OCI-LY7 (cell line): Measurements from ENCODE around the gene HJV. TPM values are rescaled to one million over a fixed set of nuclear protein-coding genes. Genes with fewer than 3 reads are reported as not detected.
A peak's percentile ranks its signal among the peaks of the same experiment; 100 is the strongest.
"Not testable (repeated sequence)": the region's sequence is repeated elsewhere in the genome, so short reads cannot be mapped to it uniquely, and the experiment has no call there.

Experiments
- BruUV-seq: library from RNA; stranded (reverse); fragments of 400-500 nt; replicated peaks from 2 replicates; lab custom pipeline; 2021; lab: Mats Ljungman, UMichigan
- CTCF ChIA-PET: fragments of 300-600 bp; sonication (Branson Sonifier 250); formaldehyde crosslinking; loops from one replicate; lab custom pipeline; 2022; ENCODE audit warnings: antibody characterized with exemption; ENCODE audit not compliant: unreplicated experiment; lab: Charles Lee
- POLR2A ChIA-PET: fragments of 300-600 bp; sonication (Branson Sonifier 250); formaldehyde crosslinking; loops from one replicate; lab custom pipeline; 2022; ENCODE audit warnings: antibody characterized with exemption; lab: Charles Lee
- DNase-seq: peaks from one replicate; pipeline ENCODE4 v3.0.0-alpha.2; 2015; ENCODE audit warnings: low spot score
- H2AFZ ChIP-seq: fragments of 200-600 bp; sonication (generic), shearing (Covaris generic); 2 replicates; pipeline ENCODE4 v1.6.1; 2014; ENCODE audit warnings: mild to moderate bottlenecking, antibody characterized with exemption, low read length, moderate library complexity
- H3K27ac ChIP-seq: fragments of 200-600 bp; sonication (generic); 2 replicates; pipeline ENCODE4 v1.5.1; 2014; ENCODE audit warnings: mixed run types, low read depth, mild to moderate bottlenecking, moderate library complexity, low read length, inconsistent platforms; ENCODE audit not compliant: poor library complexity, severe bottlenecking
- H3K36me3 ChIP-seq: fragments of 200-600 bp; sonication (generic); 2 replicates; pipeline ENCODE4 v1.6.1; 2014; ENCODE audit warnings: mild to moderate bottlenecking, antibody characterized with exemption, low read length, moderate library complexity, mixed read lengths; ENCODE audit not compliant: insufficient read depth
- H3K4me1 ChIP-seq: fragments of 200-600 bp; sonication (generic); 2 replicates; pipeline ENCODE4 v1.5.1; 2014; ENCODE audit warnings: mild to moderate bottlenecking, low read length; ENCODE audit not compliant: insufficient read depth, poor library complexity, severe bottlenecking
- H3K4me2 ChIP-seq: fragments of 200-600 bp; sonication (generic); 2 replicates; pipeline ENCODE4 v1.6.1; 2014; ENCODE audit warnings: mild to moderate bottlenecking, low read length
- H3K4me3 ChIP-seq: fragments of 200-600 bp; sonication (generic); 2 replicates; pipeline ENCODE4 v1.5.1; 2014; ENCODE audit warnings: mild to moderate bottlenecking, low read depth, low read length; ENCODE audit not compliant: poor library complexity, severe bottlenecking
- H3K79me2 ChIP-seq: fragments of 200-600 bp; sonication (generic); 2 replicates; pipeline ENCODE4 v1.6.1; 2016; ENCODE audit warnings: low read depth, mild to moderate bottlenecking, low read length, moderate library complexity, mixed read lengths; ENCODE audit not compliant: insufficient read depth
- H3K9me2 ChIP-seq: fragments of 200-600 bp; sonication (generic); 2 replicates; pipeline ENCODE4 v1.6.1; 2016; ENCODE audit warnings: mild to moderate bottlenecking, low read length, mixed read lengths; ENCODE audit not compliant: insufficient read depth
- H3K9me3 ChIP-seq: fragments of 200-600 bp; sonication (generic); 2 replicates; pipeline ENCODE4 v1.6.1; 2014; ENCODE audit warnings: mild to moderate bottlenecking, mixed run types, low read length, mixed read lengths
- H4K20me1 ChIP-seq: fragments of 200-600 bp; sonication (generic); 2 replicates; pipeline ENCODE4 v1.6.1; 2014; ENCODE audit warnings: mild to moderate bottlenecking, antibody characterized with exemption, low read length, moderate library complexity, mixed read lengths; ENCODE audit not compliant: insufficient read depth
- EZH2phosphoT487 ChIP-seq: fragments of 200-600 bp; sonication (generic); IDR thresholded peaks from 2 replicates; pipeline ENCODE4 v1.6.1; 2018; ENCODE audit warnings: low read depth, borderline replicate concordance, mild to moderate bottlenecking, mixed run types, antibody characterized with exemption, low read length, moderate library complexity, mixed read lengths
- intact Hi-C: fragments of 100-400 bp; cut with micrococcal nuclease; formaldehyde crosslinking; loops from one replicate; pipeline ENCODE4 v1.10.0; 2022; ENCODE audit not compliant: unreplicated experiment
- total RNA-seq, 2 experiments: library from RNA; depleted of rRNA in 1 of 2; stranded (reverse); fragments of >200 nt in 1 of 2; shearing (Covaris generic) in 1 of 2; gene quantifications; 2 replicates each; pipeline ENCODE4 v1.2.3, GENCODE V29; 2014 to 2022
- TF ChIP-seq, protein P1 (sequence below): fragments of 200-600 bp; sonication (generic); conservative IDR thresholded peaks from 2 replicates; pipeline ENCODE4 v1.5.1; 2014; ENCODE audit warnings: mild to moderate bottlenecking, antibody characterized with exemption, low read length, moderate library complexity, mixed read lengths

The HJV gene
- total RNA-seq, 2 experiments from 2014 or later = not detected

- Histone ChIP-seq H4K20me1 (no peaks in the 10 kb centered on the region), H3K36me3 (no peaks in the 10 kb centered on the region), H3K27ac (peak overlapping the region; percentile 70), H2AFZ (no peak overlapping the region), H3K4me1 (peaks cover 9% of the 10 kb centered on the region), H3K9me3 (no peaks in the 10 kb centered on the region), H3K9me2 (no peaks in the 10 kb centered on the region), H3K4me2 (peak overlapping the region; percentile 89), H3K4me3 (peak overlapping the region; percentile 69), H3K79me2 (no peaks in the 10 kb centered on the region)
- no TSS peak for BruUV-seq
- CTCF ChIA-PET = no interaction called here
- TF ChIP-seq EZH2phosphoT487 = no peak
- TF ChIP-seq, protein P1, sequence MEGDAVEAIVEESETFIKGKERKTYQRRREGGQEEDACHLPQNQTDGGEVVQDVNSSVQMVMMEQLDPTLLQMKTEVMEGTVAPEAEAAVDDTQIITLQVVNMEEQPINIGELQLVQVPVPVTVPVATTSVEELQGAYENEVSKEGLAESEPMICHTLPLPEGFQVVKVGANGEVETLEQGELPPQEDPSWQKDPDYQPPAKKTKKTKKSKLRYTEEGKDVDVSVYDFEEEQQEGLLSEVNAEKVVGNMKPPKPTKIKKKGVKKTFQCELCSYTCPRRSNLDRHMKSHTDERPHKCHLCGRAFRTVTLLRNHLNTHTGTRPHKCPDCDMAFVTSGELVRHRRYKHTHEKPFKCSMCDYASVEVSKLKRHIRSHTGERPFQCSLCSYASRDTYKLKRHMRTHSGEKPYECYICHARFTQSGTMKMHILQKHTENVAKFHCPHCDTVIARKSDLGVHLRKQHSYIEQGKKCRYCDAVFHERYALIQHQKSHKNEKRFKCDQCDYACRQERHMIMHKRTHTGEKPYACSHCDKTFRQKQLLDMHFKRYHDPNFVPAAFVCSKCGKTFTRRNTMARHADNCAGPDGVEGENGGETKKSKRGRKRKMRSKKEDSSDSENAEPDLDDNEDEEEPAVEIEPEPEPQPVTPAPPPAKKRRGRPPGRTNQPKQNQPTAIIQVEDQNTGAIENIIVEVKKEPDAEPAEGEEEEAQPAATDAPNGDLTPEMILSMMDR = no peak
- no peak for DNase-seq
- POLR2A ChIA-PET = interaction anchor here (0.6 to 4.0 kb wide), 11 partner anchors 8 to 227 kb away, joined by 3 to 82 read pairs (median 3); partner anchors contain the start of genes ANKRD34A, NUDT17 and POLR3GL
- intact Hi-C loops = no loop called here
Measured at GRCh38 chr1:146051452-146051851, 29.9 kb upstream of the HJV start.

- DNase-seq, H3K4me1 ChIP-seq, BruUV-seq, H3K79me2 ChIP-seq, intact Hi-C loops, H3K9me3 ChIP-seq, CTCF ChIA-PET, H3K36me3 ChIP-seq, H4K20me1 ChIP-seq, H3K27ac ChIP-seq, H3K9me2 ChIP-seq, H3K4me3 ChIP-seq, H2AFZ ChIP-seq: not testable (repeated sequence)
- peak overlapping the region; percentile 89; the same call in 1 of the 2 replicates for H3K4me2 ChIP-seq
- POLR2A ChIA-PET = interaction anchor here (0.7 to 4.0 kb wide), 3 partner anchors 13 to 226 kb away, joined by 3 to 82 read pairs (median 3); no protein-coding TSS in a partner anchor
Measured at GRCh38 chr1:146050652-146050963, 29.1 kb upstream of the HJV start.

- H3K27ac ChIP-seq, H3K4me1 ChIP-seq, H3K79me2 ChIP-seq, H3K9me3 ChIP-seq, CTCF ChIA-PET, intact Hi-C loops, H3K4me3 ChIP-seq, BruUV-seq, H2AFZ ChIP-seq, H4K20me1 ChIP-seq, H3K36me3 ChIP-seq, H3K9me2 ChIP-seq, DNase-seq: not testable (repeated sequence)
- POLR2A ChIA-PET = interaction anchor here (0.7 to 4.0 kb wide), 2 partner anchors 13 to 221 kb away, joined by 3 to 82 read pairs; no protein-coding TSS in a partner anchor
- peak overlapping the region; percentile 89; the same call in 1 of the 2 replicates for H3K4me2 ChIP-seq
Measured at GRCh38 chr1:146049866-146050651, 28.5 kb upstream of the HJV start.
